ENCODE measurements around the gene SLC9A5.

Gene SLC9A5

DNA sequence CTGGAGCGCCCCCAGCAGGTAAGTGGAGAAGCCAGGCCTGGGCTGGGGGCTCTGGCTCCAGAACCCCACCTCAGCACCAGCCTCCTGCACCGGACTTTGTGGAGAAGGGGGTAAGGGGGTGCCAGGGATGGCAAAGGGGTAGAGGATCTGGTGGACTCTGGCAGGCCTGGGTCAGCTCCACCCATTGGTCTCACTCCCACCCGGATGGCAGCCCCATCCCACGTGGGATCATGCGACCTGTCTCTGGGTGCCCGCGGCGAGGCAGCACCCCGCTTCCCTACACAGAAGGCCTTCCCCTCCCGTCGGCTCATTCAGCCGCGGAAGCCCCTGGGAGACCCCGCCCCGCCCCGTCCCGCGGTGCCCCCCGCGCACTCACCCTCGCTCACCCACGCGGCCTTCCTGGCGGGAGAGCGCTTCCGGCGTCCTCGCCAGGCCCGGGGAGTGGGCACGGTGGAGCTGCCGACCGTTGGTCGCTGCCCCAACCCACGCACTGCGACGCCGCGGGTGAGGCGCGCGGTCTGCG, 30.1 kb downstream of the SLC9A5 start:
- Histone ChIP-seq H3K36me3 (ENCODE audit: control insufficient read depth, insufficient read depth, low read length) (no peaks in the 10 kb centered on the region; the same call in 1 of the 2 replicates), H3K27me3 (replicated peaks; ENCODE audit: control insufficient read depth, insufficient read depth, low read length) (no peaks in the 10 kb centered on the region; the same call in 1 of the 2 replicates), H3K4me3 (replicated peaks; ENCODE audit: low read depth, low read length) (peak overlapping the region; percentile 65)
- no peak for DNase-seq (ENCODE audit: extremely low read depth, insufficient read length)
- TF ChIP-seq, protein P1, sequence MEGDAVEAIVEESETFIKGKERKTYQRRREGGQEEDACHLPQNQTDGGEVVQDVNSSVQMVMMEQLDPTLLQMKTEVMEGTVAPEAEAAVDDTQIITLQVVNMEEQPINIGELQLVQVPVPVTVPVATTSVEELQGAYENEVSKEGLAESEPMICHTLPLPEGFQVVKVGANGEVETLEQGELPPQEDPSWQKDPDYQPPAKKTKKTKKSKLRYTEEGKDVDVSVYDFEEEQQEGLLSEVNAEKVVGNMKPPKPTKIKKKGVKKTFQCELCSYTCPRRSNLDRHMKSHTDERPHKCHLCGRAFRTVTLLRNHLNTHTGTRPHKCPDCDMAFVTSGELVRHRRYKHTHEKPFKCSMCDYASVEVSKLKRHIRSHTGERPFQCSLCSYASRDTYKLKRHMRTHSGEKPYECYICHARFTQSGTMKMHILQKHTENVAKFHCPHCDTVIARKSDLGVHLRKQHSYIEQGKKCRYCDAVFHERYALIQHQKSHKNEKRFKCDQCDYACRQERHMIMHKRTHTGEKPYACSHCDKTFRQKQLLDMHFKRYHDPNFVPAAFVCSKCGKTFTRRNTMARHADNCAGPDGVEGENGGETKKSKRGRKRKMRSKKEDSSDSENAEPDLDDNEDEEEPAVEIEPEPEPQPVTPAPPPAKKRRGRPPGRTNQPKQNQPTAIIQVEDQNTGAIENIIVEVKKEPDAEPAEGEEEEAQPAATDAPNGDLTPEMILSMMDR (IDR thresholded peaks at IDR 0.05; ENCODE audit: insufficient read depth, low read length, poor library complexity, severe bottlenecking), result peak; percentile 58

DNA sequence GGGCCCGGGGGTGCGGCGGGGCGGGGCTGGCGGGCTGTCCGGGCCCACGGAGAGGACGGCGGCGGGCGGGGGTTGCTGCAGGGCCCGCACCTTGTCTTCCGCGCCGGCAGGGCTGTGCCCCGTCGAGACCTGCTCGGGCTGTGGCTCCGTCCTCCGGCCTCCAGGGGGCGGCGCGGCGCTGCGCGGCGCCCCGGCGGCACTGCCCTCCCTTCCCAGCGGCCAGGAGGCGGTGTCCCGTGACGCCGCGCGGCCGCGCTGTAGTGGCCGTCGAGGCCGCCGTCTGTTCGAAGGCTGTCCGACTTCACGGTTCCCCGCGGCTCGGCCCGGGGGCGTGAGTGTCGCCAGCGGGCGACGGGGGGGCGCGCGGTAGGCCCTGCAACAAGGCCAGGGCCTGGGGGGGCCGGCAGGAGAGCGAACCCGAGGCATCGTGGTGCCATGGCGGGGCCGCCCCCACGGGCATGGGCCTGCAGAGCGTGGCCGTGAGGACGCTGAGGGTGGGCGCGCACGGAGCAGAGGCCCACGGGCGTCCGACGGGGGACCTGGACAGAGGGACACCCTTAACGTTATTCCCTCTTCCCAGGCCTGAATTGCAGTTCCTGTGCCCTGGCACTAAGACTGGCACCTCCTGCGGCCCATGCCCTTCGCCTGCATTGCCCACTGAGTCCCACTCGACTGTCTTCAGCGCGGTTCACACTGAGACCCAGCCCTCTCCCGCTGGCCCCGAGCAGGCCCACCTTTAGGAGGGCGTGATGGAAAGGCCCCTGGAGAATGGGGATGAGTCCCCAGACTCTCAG, 30.7 kb downstream of the SLC9A5 start, which contains the start of gene PLEKHG4:
Gene PLEKHG4 (plus strand): TSS at position 237 of the 794 bp plus-strand sequence. CDS start 513 bp downstream, at position 750.
- H3K27me3 ChIP-seq (replicated peaks; ENCODE audit: control insufficient read depth, insufficient read depth, low read length), result no peaks in the 10 kb centered on the region; the same call in 1 of the 2 replicates
- peak within 1 kb of the TSS; percentile 65 for H3K4me3 ChIP-seq (replicated peaks; ENCODE audit: low read depth, low read length)
- TF ChIP-seq, protein P1 (IDR thresholded peaks at IDR 0.05; ENCODE audit: insufficient read depth, low read length, poor library complexity, severe bottlenecking), result peak; percentile 21
- no peaks in the 10 kb centered on the region; the same call in 1 of the 2 replicates for H3K36me3 ChIP-seq (ENCODE audit: control insufficient read depth, insufficient read depth, low read length)
- DNase-seq (ENCODE audit: extremely low read depth, insufficient read length), result peak; percentile 86

DNA sequence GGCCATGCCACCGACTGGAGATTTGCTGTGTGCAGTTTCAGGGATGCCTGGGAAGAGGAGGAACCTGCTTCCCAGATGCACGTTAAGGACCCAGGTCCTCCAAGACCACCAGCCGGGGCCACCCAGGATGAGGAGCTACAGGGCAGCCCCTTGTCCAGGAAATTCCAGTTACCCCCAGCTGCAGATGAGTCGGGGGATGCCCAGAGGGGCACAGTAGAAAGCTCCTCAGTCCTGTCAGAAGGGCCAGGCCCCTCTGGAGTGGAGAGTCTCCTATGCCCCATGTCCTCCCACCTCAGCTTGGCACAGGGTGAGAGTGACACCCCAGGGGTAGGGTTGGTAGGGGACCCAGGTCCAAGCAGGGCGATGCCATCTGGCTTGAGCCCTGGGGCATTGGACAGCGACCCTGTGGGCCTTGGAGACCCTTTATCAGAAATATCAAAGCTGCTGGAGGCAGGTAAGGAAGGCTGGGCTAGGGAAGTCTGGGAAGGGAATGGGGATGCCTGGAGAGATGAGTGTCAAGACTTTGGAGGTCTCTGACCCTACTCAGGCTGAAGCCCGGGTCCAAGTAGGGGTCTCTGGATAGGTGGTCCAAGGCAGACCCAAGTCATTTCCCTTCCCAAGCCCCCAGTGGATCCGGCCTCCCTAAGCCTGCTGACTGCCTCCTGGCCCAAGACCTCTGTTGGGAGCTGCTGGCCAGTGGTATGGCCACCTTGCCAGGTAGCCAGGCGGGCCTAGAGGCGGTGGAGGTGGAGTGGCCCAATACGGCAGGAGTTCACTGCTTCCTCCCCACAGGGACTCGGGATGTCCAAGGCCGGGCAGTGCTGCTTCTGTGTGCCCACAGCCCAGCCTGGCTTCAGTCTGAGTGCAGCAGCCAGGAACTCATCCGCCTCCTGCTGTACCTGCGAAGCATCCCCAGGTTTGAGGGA, 31.6 kb downstream of the SLC9A5 start:
- Histone ChIP-seq H3K36me3 (ENCODE audit: control insufficient read depth, insufficient read depth, low read length) (no peaks in the 10 kb centered on the region; the same call in 1 of the 2 replicates), H3K4me3 (replicated peaks; ENCODE audit: low read depth, low read length) (no peak overlapping the region), H3K27me3 (replicated peaks; ENCODE audit: control insufficient read depth, insufficient read depth, low read length) (no peaks in the 10 kb centered on the region; the same call in 1 of the 2 replicates)
- DNase-seq (ENCODE audit: extremely low read depth, insufficient read length), result no peak
- TF ChIP-seq, protein P1 (IDR thresholded peaks at IDR 0.05; ENCODE audit: insufficient read depth, low read length, poor library complexity, severe bottlenecking), result no peak

DNA sequence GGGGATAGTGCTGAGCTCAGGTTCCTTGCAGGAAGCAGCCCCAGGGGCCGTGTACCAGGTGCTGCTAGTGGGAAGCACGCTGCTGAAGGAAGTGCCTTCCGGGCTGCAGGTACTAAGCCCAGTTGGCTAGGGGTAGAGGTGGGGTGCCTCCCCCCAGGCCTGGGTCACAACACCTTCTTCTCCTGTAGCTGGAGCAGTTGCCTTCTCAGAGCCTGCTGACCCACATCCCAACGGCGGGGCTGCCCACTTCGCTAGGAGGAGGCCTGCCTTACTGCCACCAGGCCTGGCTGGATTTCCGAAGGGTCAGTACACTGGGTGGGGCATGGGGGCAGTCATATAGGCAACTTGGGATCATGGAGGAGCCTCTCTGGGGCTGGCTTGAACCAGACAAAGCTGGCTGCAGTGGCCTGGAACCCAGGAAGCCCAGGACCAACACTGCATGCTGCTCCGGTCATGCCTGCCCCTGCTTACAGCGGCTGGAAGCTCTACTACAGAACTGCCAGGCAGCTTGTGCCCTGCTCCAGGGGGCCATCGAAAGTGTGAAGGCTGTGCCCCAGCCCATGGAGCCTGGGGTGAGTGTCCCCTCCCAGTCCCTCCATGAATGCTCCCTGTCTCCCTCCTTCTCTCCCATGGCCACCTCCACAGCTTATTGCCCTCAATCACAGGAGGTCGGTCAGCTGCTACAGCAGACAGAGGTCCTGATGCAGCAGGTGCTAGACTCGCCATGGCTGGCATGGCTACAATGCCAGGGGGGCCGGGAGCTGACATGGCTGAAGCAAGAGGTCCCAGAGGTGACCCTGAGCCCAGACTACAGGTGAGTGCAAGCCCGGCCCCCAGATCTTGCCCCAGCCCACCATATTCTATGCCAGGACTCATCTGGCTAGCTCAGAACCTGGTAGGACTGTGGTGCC, 33.0 kb downstream of the SLC9A5 start:
- Histone ChIP-seq H3K36me3 (ENCODE audit: control insufficient read depth, insufficient read depth, low read length) (no peaks in the 10 kb centered on the region), H3K27me3 (replicated peaks; ENCODE audit: control insufficient read depth, insufficient read depth, low read length) (no peaks in the 10 kb centered on the region; the same call in 1 of the 2 replicates), H3K4me3 (replicated peaks; ENCODE audit: low read depth, low read length) (no peak overlapping the region)
- TF ChIP-seq, protein P1 (IDR thresholded peaks at IDR 0.05; ENCODE audit: insufficient read depth, low read length, poor library complexity, severe bottlenecking), result no peak
- DNase-seq (ENCODE audit: extremely low read depth, insufficient read length), result no peak

DNA sequence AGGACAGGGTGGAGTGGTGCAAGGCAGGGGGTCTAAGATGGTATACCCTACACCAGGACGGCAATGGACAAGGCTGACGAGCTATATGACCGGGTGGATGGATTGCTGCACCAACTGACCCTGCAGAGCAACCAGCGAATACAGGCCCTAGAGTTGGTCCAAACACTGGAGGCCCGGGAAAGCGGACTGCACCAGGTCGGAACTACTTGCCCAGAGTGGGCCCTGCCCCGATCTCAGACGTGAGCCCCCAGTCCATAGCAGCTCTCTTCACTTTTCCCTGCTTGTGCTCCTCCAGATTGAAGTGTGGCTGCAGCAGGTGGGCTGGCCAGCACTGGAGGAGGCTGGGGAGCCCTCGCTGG, 33.6 kb downstream of the SLC9A5 start:
- TF ChIP-seq, protein P1 (IDR thresholded peaks at IDR 0.05; ENCODE audit: insufficient read depth, low read length, poor library complexity, severe bottlenecking), result no peak
- Histone ChIP-seq H3K36me3 (ENCODE audit: control insufficient read depth, insufficient read depth, low read length) (no peaks in the 10 kb centered on the region), H3K4me3 (replicated peaks; ENCODE audit: low read depth, low read length) (no peak overlapping the region), H3K27me3 (replicated peaks; ENCODE audit: control insufficient read depth, insufficient read depth, low read length) (no peaks in the 10 kb centered on the region; the same call in 1 of the 2 replicates)
- no peak for DNase-seq (ENCODE audit: extremely low read depth, insufficient read length)

Measured in GM06990 (cell line).